Measurements from ENCODE around the gene RBM22.
"Not testable (repeated sequence)": the region's sequence is repeated elsewhere in the genome, so short reads cannot be mapped to it uniquely, and the experiment has no call there.

The RBM22 gene

DNA sequence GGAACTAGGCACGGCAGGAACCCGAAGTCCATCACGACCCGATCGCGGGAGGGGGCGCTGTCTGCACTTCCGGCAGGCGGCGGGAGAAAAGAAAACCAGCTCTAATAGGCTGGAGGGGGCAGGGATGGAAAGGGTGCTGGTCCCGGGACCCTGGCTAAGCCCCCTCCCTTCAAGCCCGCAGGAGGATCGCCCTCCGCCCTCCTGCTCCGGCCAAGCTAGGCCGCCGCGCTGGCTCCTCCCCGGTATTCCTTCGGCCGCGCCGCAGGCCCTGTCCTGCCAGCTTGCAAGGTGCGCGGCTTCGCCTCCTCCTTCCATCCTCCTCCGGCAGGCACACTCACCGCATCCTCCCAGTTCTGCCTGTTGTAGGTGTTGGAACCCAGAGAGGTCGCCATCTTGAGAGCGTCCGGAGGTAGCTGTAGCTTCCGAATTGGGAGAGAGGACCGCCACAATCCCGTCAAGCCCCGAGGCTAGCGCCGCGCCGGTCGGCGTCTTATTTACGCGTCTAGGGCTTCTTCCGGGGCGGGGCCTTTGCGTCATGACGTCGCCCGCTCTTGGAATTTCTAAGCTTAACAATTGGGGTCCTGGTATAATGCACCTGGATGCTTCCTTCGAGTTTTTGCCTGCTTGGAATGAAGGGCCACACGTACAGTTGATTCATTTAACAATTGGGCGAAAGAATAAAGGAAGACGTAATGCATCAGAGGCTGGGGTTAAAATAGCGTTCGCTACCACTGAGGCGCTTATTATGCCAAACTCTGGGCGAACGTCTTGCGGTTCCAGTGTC lies at the start of gene RBM22:
RBM22 (minus strand) TSS at position 469 of the 784 bp plus-strand sequence; CDS start at position 392, 77 bp downstream.
- TF ChIP-seq FOXK2 (IDR thresholded peaks at IDR 0.05), result no peak
- no peak for TF ChIP-seq ZNF384 (IDR thresholded peaks at IDR 0.05)
- no peak for TF ChIP-seq HDGF (IDR thresholded peaks at IDR 0.05; ENCODE audit: borderline replicate concordance)
- TF ChIP-seq L3MBTL2 (conservative IDR thresholded peaks at IDR 0.05), result 0 out of 2 replicates have a peak, but pooled peaks have one; percentile 21
- no peak for TF ChIP-seq SUZ12 (IDR thresholded peaks at IDR 0.05)
- TF ChIP-seq TARDBP (IDR thresholded peaks at IDR 0.05), result no peak
- TF ChIP-seq, protein P1, sequence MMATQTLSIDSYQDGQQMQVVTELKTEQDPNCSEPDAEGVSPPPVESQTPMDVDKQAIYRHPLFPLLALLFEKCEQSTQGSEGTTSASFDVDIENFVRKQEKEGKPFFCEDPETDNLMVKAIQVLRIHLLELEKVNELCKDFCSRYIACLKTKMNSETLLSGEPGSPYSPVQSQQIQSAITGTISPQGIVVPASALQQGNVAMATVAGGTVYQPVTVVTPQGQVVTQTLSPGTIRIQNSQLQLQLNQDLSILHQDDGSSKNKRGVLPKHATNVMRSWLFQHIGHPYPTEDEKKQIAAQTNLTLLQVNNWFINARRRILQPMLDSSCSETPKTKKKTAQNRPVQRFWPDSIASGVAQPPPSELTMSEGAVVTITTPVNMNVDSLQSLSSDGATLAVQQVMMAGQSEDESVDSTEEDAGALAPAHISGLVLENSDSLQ (IDR thresholded peaks at IDR 0.05), result no peak
- DNase-seq (ENCODE audit: extremely low spot score), result peak; percentile 90
- POLR2A ChIA-PET, result interaction anchor here (0.5 to 2.9 kb wide), 59 partner anchors 8 to 686 kb away, joined by 3 to 43 read pairs (median 5); partner anchors contain the start of genes ANXA6, CD74, DCTN4 and MYOZ3
- CTCF ChIA-PET, result interaction anchor here (1.0 to 1.9 kb wide), 8 partner anchors 10 to 251 kb away, joined by 3 to 28 read pairs (median 4); partner anchors contain the start of gene SMIM3

DNA sequence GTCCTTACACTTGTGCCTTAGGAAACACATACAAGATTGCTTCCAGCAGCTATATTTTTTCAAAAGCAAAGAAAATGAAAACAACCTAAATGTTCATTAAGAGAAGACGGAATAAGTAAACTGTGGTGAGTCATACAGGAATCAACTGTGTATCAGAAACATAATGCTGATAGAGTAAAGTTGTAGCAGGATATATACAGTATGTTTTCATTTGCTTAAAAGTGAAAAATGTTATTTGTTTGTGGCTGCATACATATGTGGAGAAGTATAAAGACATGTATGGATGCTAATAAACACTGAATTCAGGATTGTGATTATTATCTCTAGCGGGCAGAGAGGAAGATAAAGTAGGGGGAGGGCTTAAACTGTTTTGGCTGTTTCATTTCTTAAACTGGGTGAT lies 49.6 kb upstream of the RBM22 start:
- TF ChIP-seq ELF4 (IDR thresholded peaks at IDR 0.05), result no peak
- TF ChIP-seq CTBP1 (IDR thresholded peaks at IDR 0.05; ENCODE audit: borderline replicate concordance), result no peak
- TF ChIP-seq NFRKB (IDR thresholded peaks at IDR 0.05), result no peak
- no peak for TF ChIP-seq SP1 (IDR thresholded peaks at IDR 0.05)
- TF ChIP-seq L3MBTL2 (conservative IDR thresholded peaks at IDR 0.05), result no peak
- no peak for TF ChIP-seq ZNF384 (IDR thresholded peaks at IDR 0.05)
- no peak for TF ChIP-seq HDGF (IDR thresholded peaks at IDR 0.05; ENCODE audit: borderline replicate concordance)
- ChIA-PET POLR2A (interaction anchor here (0.6 to 1.4 kb wide), 5 partner anchors 8 to 666 kb away, joined by 3 to 6 read pairs (median 3); partner anchors contain the start of genes DCTN4 and RBM22), CTCF (interaction anchor here (0.6 kb wide), 3 partner anchors 75 to 117 kb away, joined by 3 read pairs; no protein-coding TSS in a partner anchor)
- no peak for DNase-seq (ENCODE audit: extremely low spot score)

DNA sequence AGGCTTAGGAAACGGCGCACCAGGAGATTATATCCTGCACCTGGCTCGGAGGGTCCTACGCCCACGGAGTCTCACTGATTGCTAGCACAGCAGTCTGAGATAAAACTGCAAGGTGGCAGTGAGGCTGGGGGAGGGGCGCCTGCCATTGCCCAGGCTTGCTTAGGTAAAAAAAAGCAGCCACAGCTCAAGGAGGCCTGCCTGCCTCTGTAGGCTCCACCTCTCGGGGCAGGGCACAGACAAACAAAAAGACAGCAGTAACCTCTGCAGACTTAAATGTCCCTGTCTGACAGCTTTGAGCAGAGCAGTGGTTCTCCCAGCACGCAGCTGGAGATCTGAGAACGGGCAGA lies 42.3 kb upstream of the RBM22 start:
- POLR2A ChIA-PET; DNase-seq (ENCODE audit: extremely low spot score): not testable (repeated sequence)
- CTCF ChIA-PET, result interaction anchor here (0.6 kb wide), 1 partner anchor 98 kb away, joined by 3 read pairs; no protein-coding TSS in a partner anchor

DNA sequence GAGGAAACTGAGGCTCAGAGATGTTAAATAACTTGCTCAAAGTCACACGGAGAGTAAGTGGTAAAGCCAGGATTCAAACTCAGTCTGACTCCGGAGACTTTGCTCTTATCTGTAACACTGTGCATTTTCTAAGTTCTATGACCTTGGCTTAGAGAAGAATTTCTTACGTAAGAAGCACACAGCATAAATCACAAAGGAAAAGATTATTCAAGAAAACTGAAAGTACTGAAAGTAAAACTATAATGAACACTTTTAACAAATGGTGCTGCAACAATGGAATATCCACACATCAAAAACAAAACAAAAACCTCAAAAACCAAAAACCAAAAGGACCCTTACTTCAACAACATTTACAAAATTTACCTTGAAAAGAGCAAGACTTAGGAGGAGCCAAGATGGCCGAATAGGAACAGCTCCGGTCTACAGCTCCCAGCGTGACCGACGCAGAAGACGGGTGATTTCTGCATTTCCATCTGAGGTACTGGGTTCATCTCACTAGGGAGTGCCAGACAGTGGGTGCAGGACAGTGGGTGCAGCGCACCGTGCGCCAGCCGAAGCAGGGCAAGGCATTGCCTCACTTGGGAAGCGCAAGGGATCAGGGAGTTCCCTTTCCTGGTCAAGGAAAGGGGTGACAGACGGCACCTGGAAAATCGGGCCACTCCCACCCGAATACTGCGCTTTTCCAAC lies 41.7 kb upstream of the RBM22 start:
- DNase-seq (ENCODE audit: extremely low spot score); POLR2A ChIA-PET: not testable (repeated sequence)
- CTCF ChIA-PET, result interaction anchor here (0.6 kb wide), 1 partner anchor 97 kb away, joined by 3 read pairs; no protein-coding TSS in a partner anchor

DNA sequence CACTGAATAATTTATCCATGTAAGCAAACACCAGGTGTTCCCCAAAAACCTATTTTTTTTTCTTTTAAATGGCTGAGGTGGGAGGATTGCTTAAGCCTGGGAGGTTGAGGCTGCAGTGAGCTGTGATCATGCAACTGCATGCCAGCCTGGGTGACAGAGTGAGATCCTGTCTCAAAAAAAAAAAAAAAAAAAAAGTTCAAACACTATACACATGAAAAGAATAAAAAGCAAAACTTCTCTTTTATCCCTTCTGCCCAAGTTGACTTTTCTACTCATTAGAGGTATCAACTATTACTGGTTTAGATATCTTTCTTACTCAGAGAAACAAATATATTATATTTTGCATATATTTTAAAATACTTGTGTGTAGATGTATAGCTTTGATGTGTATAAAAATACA lies 40.1 kb upstream of the RBM22 start:
- ChIA-PET POLR2A (interaction anchor here (1.2 kb wide), 1 partner anchor 18 kb away, joined by 6 read pairs; the partner anchor contains the start of gene DCTN4), CTCF (interaction anchor here (0.6 kb wide), 1 partner anchor 26 kb away, joined by 3 read pairs; no protein-coding TSS in a partner anchor)
- DNase-seq (ENCODE audit: extremely low spot score), result no peak
- TF ChIP-seq FOXK2 (IDR thresholded peaks at IDR 0.05), result no peak

DNA sequence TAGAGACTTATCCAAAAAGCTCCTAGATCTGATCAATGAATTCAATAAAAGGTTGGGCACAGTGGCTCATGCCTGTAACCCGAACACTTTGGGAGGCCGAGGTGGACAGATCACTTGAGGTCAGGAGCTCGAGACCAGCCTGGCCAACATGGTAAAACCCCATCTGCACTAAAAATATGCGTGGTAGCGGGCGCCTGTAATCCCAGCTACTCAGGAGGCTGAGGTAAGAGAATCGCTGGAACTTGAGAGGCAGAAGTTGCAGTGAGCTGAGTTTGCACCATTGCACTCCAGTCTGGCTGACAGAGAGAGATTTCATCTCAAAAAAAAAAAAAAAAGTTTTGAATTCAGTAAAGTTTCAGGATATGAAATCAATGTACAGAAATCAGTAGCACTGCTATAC lies 38.0 kb upstream of the RBM22 start:
- CTCF ChIA-PET, result no interaction called here

DNA sequence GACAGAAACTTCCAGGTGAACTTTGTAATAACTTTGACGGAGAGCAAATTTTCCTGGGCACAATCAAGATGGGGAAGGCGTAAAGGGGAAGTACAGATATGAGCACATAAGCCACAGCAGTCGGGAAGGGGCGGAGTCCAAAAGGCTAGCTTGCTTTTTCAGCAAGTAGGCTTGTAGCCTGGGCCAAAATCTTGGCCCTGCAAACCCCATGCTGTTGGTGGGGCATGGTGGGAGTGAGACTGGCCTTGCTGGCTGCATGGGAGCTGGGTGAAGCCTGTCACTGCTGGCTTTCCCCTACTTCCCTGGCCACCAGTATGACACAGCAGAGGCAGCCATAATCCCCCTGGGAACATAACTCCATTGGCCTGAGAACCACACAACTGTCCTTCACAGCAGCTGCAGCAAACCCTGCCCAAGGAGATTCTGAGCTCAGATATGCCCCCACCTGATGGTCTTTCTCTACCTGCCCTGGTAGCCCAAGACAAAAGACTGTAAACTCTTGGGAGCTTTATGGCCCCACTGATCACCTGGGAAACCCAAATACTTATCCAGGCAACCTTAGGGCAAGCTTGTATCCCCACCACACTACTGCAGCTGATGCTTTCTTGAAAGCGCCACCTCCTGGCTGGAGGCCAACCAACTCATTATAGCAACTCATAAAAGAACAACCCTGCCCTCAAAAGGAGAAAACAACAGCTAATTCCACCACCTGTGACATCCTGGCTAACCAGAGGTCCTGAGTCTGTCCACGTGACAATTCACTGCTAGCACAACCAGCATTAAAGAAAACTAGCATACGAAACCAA lies 33.9 kb upstream of the RBM22 start:
- no peak for DNase-seq (ENCODE audit: extremely low spot score)
- TF ChIP-seq, protein P1 (IDR thresholded peaks at IDR 0.05), result no peak
- TF ChIP-seq SP1 (IDR thresholded peaks at IDR 0.05) (no peak), LEF1 (IDR thresholded peaks at IDR 0.05; ENCODE audit: borderline replicate concordance) (no peak), HDGF (IDR thresholded peaks at IDR 0.05; ENCODE audit: borderline replicate concordance) (no peak), TARDBP (IDR thresholded peaks at IDR 0.05) (no peak), SUZ12 (IDR thresholded peaks at IDR 0.05) (no peak), L3MBTL2 (conservative IDR thresholded peaks at IDR 0.05) (no peak), CTBP1 (IDR thresholded peaks at IDR 0.05; ENCODE audit: borderline replicate concordance) (no peak), ZNF384 (IDR thresholded peaks at IDR 0.05) (no peak)
- POLR2A ChIA-PET, result interaction anchor here (2.2 kb wide), 1 partner anchor 34 kb away, joined by 9 read pairs; the partner anchor contains the start of gene RBM22
- CTCF ChIA-PET, result interaction anchor here (0.8 to 1.1 kb wide), 2 partner anchors 23 to 33 kb away, joined by 3 read pairs; no protein-coding TSS in a partner anchor

More for the DNA sequence above, 38.0 kb upstream of the RBM22 start:
- TF ChIP-seq SUZ12 (IDR thresholded peaks at IDR 0.05), result no peak
- no peak for TF ChIP-seq HDGF (IDR thresholded peaks at IDR 0.05; ENCODE audit: borderline replicate concordance)
- TF ChIP-seq, protein P1 (IDR thresholded peaks at IDR 0.05), result no peak
- TF ChIP-seq L3MBTL2 (conservative IDR thresholded peaks at IDR 0.05), result no peak
- TF ChIP-seq FOXK2 (IDR thresholded peaks at IDR 0.05), result no peak
- POLR2A ChIA-PET, result interaction anchor here (1.3 kb wide), 1 partner anchor 38 kb away, joined by 5 read pairs; the partner anchor contains the start of gene RBM22
- DNase-seq (ENCODE audit: extremely low spot score), result no peak

Data from HEK293T (cell line).